Brain microvascular endothelial cell (primary cell): ENCODE measurements around the gene NRXN3.

Source experiments
- DNase-seq: peaks from one replicate; pipeline ENCODE4 v3.0.0-alpha.2; 2020
- H3K27ac ChIP-seq: fragments of 250-450 bp; sonication (Bioruptor Pico); 2 replicates; pipeline ENCODE4 v1.5.1; 2020; ENCODE audit warnings: mild to moderate bottlenecking, moderate library complexity
- H3K27me3 ChIP-seq: fragments of 250-450 bp; sonication (Bioruptor Pico); replicated peaks from 2 replicates; pipeline ENCODE4 v1.5.1; 2020; ENCODE audit warnings: mild to moderate bottlenecking
- H3K36me3 ChIP-seq: fragments of 250-450 bp; sonication (Bioruptor Pico); replicated peaks from 2 replicates; pipeline ENCODE4 v1.5.1; 2020; ENCODE audit warnings: mild to moderate bottlenecking
- H3K4me3 ChIP-seq: 2 replicates; pipeline ENCODE4 v1.5.1; 2011; ENCODE audit warnings: low read depth, mild to moderate bottlenecking, control low read depth, low read length, moderate library complexity
- CTCF ChIP-seq: IDR thresholded peaks from 2 replicates; pipeline ENCODE4 v1.5.1; 2011; ENCODE audit warnings: low read depth, mild to moderate bottlenecking, moderate library complexity, low read length, control low read depth, inconsistent platforms; ENCODE audit errors: missing control alignments
- in situ Hi-C: cut with HindIII; loops from 2 replicates; pipeline ENCODE4 v1.10.0; 2017; ENCODE audit warnings: low sequenced_read_pairs, low pct_ligation_motif_present

The NRXN3 gene

GRCh38 chr14:79510659-79511058 is 1340.5 kb downstream of the NRXN3 start:
- TF ChIP-seq CTCF = no peak
- no peak overlapping the region for H3K4me3 ChIP-seq
- in situ Hi-C loops = no loop called here

GRCh38 chr14:79511146-79511545 is 1341.0 kb downstream of the NRXN3 start:
- TF ChIP-seq CTCF = no peak
- peak; percentile 24 for DNase-seq
- in situ Hi-C loops = no loop called here

More at GRCh38 chr14:79510659-79511058, 1340.5 kb downstream of the NRXN3 start:
- Histone ChIP-seq H3K27me3 (no peaks in the 10 kb centered on the region), H3K36me3 (no peaks in the 10 kb centered on the region), H3K27ac (peak overlapping the region; percentile 70)
- DNase-seq = peak; percentile 88

GRCh38 chr14:79513446-79513845 is 1343.3 kb downstream of the NRXN3 start:
- no peak for TF ChIP-seq CTCF
- no peak for DNase-seq
- in situ Hi-C loops = no loop called here
- Histone ChIP-seq H3K27me3 (no peaks in the 10 kb centered on the region), H3K4me3 (no peak overlapping the region), H3K36me3 (no peaks in the 10 kb centered on the region), H3K27ac (no peak overlapping the region)

More at GRCh38 chr14:79511146-79511545, 1341.0 kb downstream of the NRXN3 start:
- no peaks in the 10 kb centered on the region for H3K27me3 ChIP-seq
- no peak overlapping the region for H3K4me3 ChIP-seq
- H3K36me3 ChIP-seq = no peaks in the 10 kb centered on the region
- peak overlapping the region; percentile 70 for H3K27ac ChIP-seq

- Histone ChIP-seq H3K27ac (peak overlapping the region; percentile 67), H3K36me3 (no peaks in the 10 kb centered on the region), H3K27me3 (no peaks in the 10 kb centered on the region), H3K4me3 (no peak overlapping the region)
- in situ Hi-C loops = no loop called here
- TF ChIP-seq CTCF = no peak
- DNase-seq = peak; percentile 76
These were observed 1344.5 kb downstream of the NRXN3 start for GRCh38 chr14:79514700-79515099.

- in situ Hi-C loops = no loop called here
- DNase-seq = peak; percentile 24
- TF ChIP-seq CTCF = no peak
- Histone ChIP-seq H3K27ac (peak overlapping the region; percentile 67), H3K4me3 (no peak overlapping the region), H3K36me3 (no peaks in the 10 kb centered on the region), H3K27me3 (no peaks in the 10 kb centered on the region)
These were observed 1345.0 kb downstream of the NRXN3 start for GRCh38 chr14:79515158-79515557.

- Histone ChIP-seq H3K27me3 (no peaks in the 10 kb centered on the region), H3K36me3 (no peaks in the 10 kb centered on the region), H3K4me3 (no peak overlapping the region), H3K27ac (no peak overlapping the region)
- in situ Hi-C loops = no loop called here
- no peak for TF ChIP-seq CTCF
- no peak for DNase-seq
These were observed 1345.8 kb downstream of the NRXN3 start for GRCh38 chr14:79516009-79516408.
